Ovary (tissue), 9 donors: ENCODE measurements around the gene MAPK14. TPM values are rescaled to one million over a fixed set of nuclear protein-coding genes. Genes with fewer than 3 reads are reported as not detected.
"Not testable (repeated sequence)": the region's sequence is repeated elsewhere in the genome, so short reads cannot be mapped to it uniquely, and the experiment has no call there.

Experiments used
- DNase-seq, 5 donors: peaks; one replicate each; pipeline ENCODE4 v3.0.0-alpha.2; 2019 to 2020
- H3K27ac ChIP-seq, 2 donors: fragments of 200-600 bp; one replicate each; pipeline versions ENCODE4 v1.5.1 to v1.8.0; 2019 to 2022
- H3K27me3 ChIP-seq: fragments of 200-600 bp; one replicate; pipeline ENCODE4 v1.8.0; 2022
- H3K36me3 ChIP-seq: fragments of 200-600 bp; sonication (generic); one replicate; pipeline ENCODE4 v1.5.1; 2019
- H3K4me1 ChIP-seq: one replicate; pipeline ENCODE4 v1.8.1; 2013; ENCODE audit warnings: mild to moderate bottlenecking, moderate library complexity; ENCODE audit not compliant: insufficient read depth
- H3K4me3 ChIP-seq: fragments of 200-600 bp; sonication (generic); one replicate; pipeline ENCODE4 v1.5.1; 2017
- H3K9me3 ChIP-seq, 2 donors: fragments of 200-600 bp in 1 of 2; sonication (generic) in 1 of 2; one replicate each; pipeline versions ENCODE4 v1.5.1 to v1.8.1; 2013 to 2019; ENCODE audit warnings: mild to moderate bottlenecking in 1 of 2, moderate library complexity in 1 of 2
- CTCF ChIP-seq, 3 donors: fragments of 450-650 bp in 2 of 3; fragments of 200-600 bp in 1 of 3; IDR thresholded peaks; one replicate each; pipeline versions ENCODE4 v1.5.1 to v1.8.0; 2016 to 2022; ENCODE audit warnings: antibody characterized with exemption in 3 of 3, mild to moderate bottlenecking in 1 of 3
- EP300 ChIP-seq: sonication (generic); formaldehyde crosslinking; IDR thresholded peaks from one replicate; pipeline ENCODE4 v1.6.1; 2017; ENCODE audit warnings: antibody characterized with exemption
- POLR2A ChIP-seq: fragments of 450-650 bp; IDR thresholded peaks from one replicate; pipeline ENCODE4 v1.6.1; 2017; ENCODE audit warnings: antibody characterized with exemption, mild to moderate bottlenecking, moderate library complexity
- WGBS, 3 donors: extraction: QIAGEN DNeasy Blood & Tissue Kit in 1 of 3; methylation state at CpG; one replicate each; pipeline versions ENCODE4 v1.1.5 to v1.1.7; 2013 to 2017; 5-methylcytosine and 5-hydroxymethylcytosine counted together
- intact Hi-C, 4 donors: fragments of 100-400 bp; cut with DNase I; formaldehyde crosslinking; loops; one replicate each; pipeline versions ENCODE4 v1.11.0 to v1.15.1; 2022 to 2023
- polyA plus RNA-seq, 2 donors: library from polyadenylated mRNA; stranded (reverse); fragments of 200-250 nt in 1 of 2; fragments of 350-450 nt in 1 of 2; fragmentation: Illumina TruSeq in 1 of 2; extraction: RNeasy Lipid Tissue Mini Kit (QIAGEN cat#74804) in 1 of 2; gene quantifications; one replicate each; pipeline ENCODE4 v1.2.3, GENCODE V29; 2013 to 2014
- total RNA-seq, 7 donors: library from RNA; depleted of rRNA in 2 of 7; stranded (reverse); fragments of >200 nt in 2 of 7; fragmentation: NEBNext Ultra II Directional in 3 of 7; extraction: Animal tissue kit (Norgen Biotek cat#: 25700) in 3 of 7; gene quantifications; one replicate each; pipeline versions ENCODE4 v1.1.0 to v1.2.4, GENCODE V29; 2016 to 2023
- donor health status: DM: no; HTN: no; CAD: no; lungs with moderate emphysema.
- donor health status: DM: no; HTN: no; CAD: no.
- donor health status: Bipolar disorder and iron deficiency.
- donor health status: DM: yes; HTN: yes; CAD: no.
- donor health status: DM: no; HTN: no; CAD: no.
- donor health status: DM: yes; HTN: yes; CAD: no.

Gene MAPK14
- total and polyA plus RNA-seq, 9 donors, result 18.6 to 58.8 (median 37.1) TPM

- WGBS, 3 donors, result 76 to 98% (median 80%) methylated on average over 3 of the region's 3 CpGs
- intact Hi-C loops, result no loop called here
- no peak overlapping the region for H3K27ac ChIP-seq
- H3K4me1 ChIP-seq, result no peaks in the 10 kb centered on the region
- TF ChIP-seq POLR2A, result no peak
- no peak for TF ChIP-seq EP300
- no peak for TF ChIP-seq CTCF (IDR thresholded peaks at IDR 0.05)
- DNase-seq, result no peak
- H3K36me3 ChIP-seq, result no peaks in the 10 kb centered on the region
- H3K4me3 ChIP-seq, result no peak overlapping the region
- no peaks in the 10 kb centered on the region for H3K27me3 ChIP-seq
- no peaks in the 10 kb centered on the region for H3K9me3 ChIP-seq
Observed at GRCh38 chr6:36083446-36083845, 55.8 kb downstream of the MAPK14 start.

GRCh38 chr6:36088204-36088603 lies 60.6 kb downstream of the MAPK14 start:
- not testable (repeated sequence) for H3K27ac ChIP-seq

GRCh38 chr6:36089048-36089447 lies 61.4 kb downstream of the MAPK14 start:
- H3K27ac ChIP-seq, result no peak overlapping the region
- no peaks in the 10 kb centered on the region for H3K9me3 ChIP-seq
- 92 to 94% (median 93%) methylated on average over 5 of the region's 5 CpGs for WGBS, 3 donors
- intact Hi-C loops, result no loop called here
- DNase-seq, result no peak
- no peaks in the 10 kb centered on the region for H3K4me1 ChIP-seq
- TF ChIP-seq EP300 (no peak), CTCF (IDR thresholded peaks at IDR 0.05) (no peak)
- H3K27me3 ChIP-seq, result no peaks in the 10 kb centered on the region
- H3K36me3 ChIP-seq, result no peaks in the 10 kb centered on the region
- no peak overlapping the region for H3K4me3 ChIP-seq

More at GRCh38 chr6:36088204-36088603, 60.6 kb downstream of the MAPK14 start:
- DNase-seq, H3K27me3 ChIP-seq, intact Hi-C loops, H3K4me3 ChIP-seq, H3K36me3 ChIP-seq, H3K4me1 ChIP-seq, H3K9me3 ChIP-seq: not testable (repeated sequence)
- 94 to 97% (median 96%) methylated on average over 5 of the region's 5 CpGs for WGBS, 3 donors

- intact Hi-C loops, result loop anchor here in 3 of 4 donors (2.0 to 10.0 kb wide), 5 partner anchors 65 to 569 kb away; partner anchors contain the start of gene MAPK14 (in 2 of the 3)
- TF ChIP-seq CTCF (IDR thresholded peaks at IDR 0.05) (no peak), EP300 (no peak), POLR2A (no peak)
- no peak overlapping the region for H3K27ac ChIP-seq
Observed at GRCh38 chr6:36094238-36094637, 66.6 kb downstream of the MAPK14 start.

GRCh38 chr6:36094753-36095496 lies 67.3 kb downstream of the MAPK14 start:
- peak; percentile 70 to 89 (median 84) for DNase-seq
- H3K27me3 ChIP-seq, result no peaks in the 10 kb centered on the region
- no peaks in the 10 kb centered on the region for H3K9me3 ChIP-seq
- intact Hi-C loops, result loop anchor here (2.0 to 10.0 kb wide), 5 partner anchors 66 to 570 kb away; partner anchors contain the start of gene MAPK14 (in 3 of the 4)
- WGBS, 3 donors, result 10 to 13% (median 13%) methylated on average over 9 of the region's 9 CpGs
- no peaks in the 10 kb centered on the region for H3K4me1 ChIP-seq
- TF ChIP-seq CTCF (IDR thresholded peaks at IDR 0.05), result peak; percentile 83 to 95 (median 84)
- no peak for TF ChIP-seq EP300
- peak; percentile 17 for TF ChIP-seq POLR2A
- no peaks in the 10 kb centered on the region for H3K36me3 ChIP-seq
- no peak overlapping the region for H3K4me3 ChIP-seq
- H3K27ac ChIP-seq, result no peak overlapping the region

More at GRCh38 chr6:36094238-36094637, 66.6 kb downstream of the MAPK14 start:
- DNase-seq, result no peak
- Histone ChIP-seq H3K4me3 (no peak overlapping the region), H3K9me3 (no peaks in the 10 kb centered on the region), H3K4me1 (no peaks in the 10 kb centered on the region), H3K36me3 (no peaks in the 10 kb centered on the region), H3K27me3 (no peaks in the 10 kb centered on the region)
- 96 to 98% (median 97%) methylated on average over 2 of the region's 2 CpGs for WGBS, 3 donors
